Adipocyte (in vitro differentiated cells): ENCODE data around the gene CLSTN3.

Experiments used
- DNase-seq: peaks from one replicate; pipeline ENCODE4 v3.0.0-alpha.2; 2015; ENCODE audit warnings: low read depth
- H3K27me3 ChIP-seq: replicated peaks from 2 replicates; pipeline ENCODE4 v1.7.0; 2013; ENCODE audit warnings: mild to moderate bottlenecking, low read length, moderate library complexity; ENCODE audit not compliant: control insufficient read depth, insufficient read depth
- H3K36me3 ChIP-seq: 2 replicates; pipeline ENCODE4 v1.7.0; 2013; ENCODE audit warnings: low read length, mild to moderate bottlenecking, moderate library complexity; ENCODE audit not compliant: control insufficient read depth, insufficient read depth, severe bottlenecking
- H3K4me1 ChIP-seq: 2 replicates; pipeline ENCODE4 v1.7.0; 2013; ENCODE audit warnings: mild to moderate bottlenecking, low read length, moderate library complexity; ENCODE audit not compliant: control insufficient read depth, insufficient read depth
- H3K4me3 ChIP-seq: 2 replicates; pipeline ENCODE4 v1.7.0; 2013; ENCODE audit warnings: mild to moderate bottlenecking, low read length, moderate library complexity
- H3K9ac ChIP-seq: 2 replicates; pipeline ENCODE4 v1.7.0; 2013; ENCODE audit warnings: mild to moderate bottlenecking, low read length, moderate library complexity
- H3K9me3 ChIP-seq: 2 replicates; pipeline ENCODE4 v1.7.0; 2013; ENCODE audit warnings: mild to moderate bottlenecking, low read length, moderate library complexity; ENCODE audit not compliant: control insufficient read depth

CLSTN3 gene

GRCh38 chr12:7203109-7203508 lies 72.9 kb downstream of the CLSTN3 start:
- Histone ChIP-seq H3K9me3 (no peaks in the 10 kb centered on the region), H3K36me3 (peaks cover 82% of the 10 kb centered on the region), H3K9ac (no peak overlapping the region), H3K4me1 (no peaks in the 10 kb centered on the region), H3K4me3 (no peak overlapping the region), H3K27me3 (no peaks in the 10 kb centered on the region)
- no peak for DNase-seq

- peaks cover 93% of the 10 kb centered on the region for H3K36me3 ChIP-seq
- no peaks in the 10 kb centered on the region for H3K27me3 ChIP-seq
- H3K4me3 ChIP-seq = no peak overlapping the region
- H3K4me1 ChIP-seq = no peaks in the 10 kb centered on the region
- no peak for DNase-seq
- no peak overlapping the region for H3K9ac ChIP-seq
- H3K9me3 ChIP-seq = no peaks in the 10 kb centered on the region
Observed at GRCh38 chr12:7205091-7205490, 74.9 kb downstream of the CLSTN3 start.

- Histone ChIP-seq H3K4me3 (no peak overlapping the region), H3K9ac (no peak overlapping the region), H3K4me1 (no peaks in the 10 kb centered on the region), H3K27me3 (no peaks in the 10 kb centered on the region), H3K36me3 (peaks cover 98% of the 10 kb centered on the region), H3K9me3 (no peaks in the 10 kb centered on the region)
- DNase-seq = no peak
Observed at GRCh38 chr12:7206691-7207090, 76.5 kb downstream of the CLSTN3 start.

- Histone ChIP-seq H3K27me3 (no peaks in the 10 kb centered on the region), H3K9ac (no peak overlapping the region), H3K36me3 (peaks cover 92% of the 10 kb centered on the region), H3K4me1 (no peaks in the 10 kb centered on the region), H3K4me3 (no peak overlapping the region), H3K9me3 (peaks cover 5% of the 10 kb centered on the region)
- DNase-seq = no peak
Observed at GRCh38 chr12:7207866-7208625, 77.9 kb downstream of the CLSTN3 start.
